Measurements from ENCODE around the gene TP53TG3B.
"Not testable (repeated sequence)": the region's sequence is repeated elsewhere in the genome, so short reads cannot be mapped to it uniquely, and the experiment has no call there.

Gene TP53TG3B, protein sequence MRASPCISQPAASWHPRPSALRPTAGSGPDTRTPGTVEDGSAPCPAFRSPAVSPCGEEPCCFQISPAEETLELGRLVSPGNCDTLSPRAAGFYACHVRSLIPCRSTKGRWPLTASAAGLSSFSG

GRCh38 chr16:33360541-33360940, at the start of gene TP53TG3B:
Gene TP53TG3B, plus strand, starts transcription at chr16:33360841. Its CDS starts 68 bp downstream, at chr16:33360909.
- DNase-seq = not testable (repeated sequence)

DNA sequence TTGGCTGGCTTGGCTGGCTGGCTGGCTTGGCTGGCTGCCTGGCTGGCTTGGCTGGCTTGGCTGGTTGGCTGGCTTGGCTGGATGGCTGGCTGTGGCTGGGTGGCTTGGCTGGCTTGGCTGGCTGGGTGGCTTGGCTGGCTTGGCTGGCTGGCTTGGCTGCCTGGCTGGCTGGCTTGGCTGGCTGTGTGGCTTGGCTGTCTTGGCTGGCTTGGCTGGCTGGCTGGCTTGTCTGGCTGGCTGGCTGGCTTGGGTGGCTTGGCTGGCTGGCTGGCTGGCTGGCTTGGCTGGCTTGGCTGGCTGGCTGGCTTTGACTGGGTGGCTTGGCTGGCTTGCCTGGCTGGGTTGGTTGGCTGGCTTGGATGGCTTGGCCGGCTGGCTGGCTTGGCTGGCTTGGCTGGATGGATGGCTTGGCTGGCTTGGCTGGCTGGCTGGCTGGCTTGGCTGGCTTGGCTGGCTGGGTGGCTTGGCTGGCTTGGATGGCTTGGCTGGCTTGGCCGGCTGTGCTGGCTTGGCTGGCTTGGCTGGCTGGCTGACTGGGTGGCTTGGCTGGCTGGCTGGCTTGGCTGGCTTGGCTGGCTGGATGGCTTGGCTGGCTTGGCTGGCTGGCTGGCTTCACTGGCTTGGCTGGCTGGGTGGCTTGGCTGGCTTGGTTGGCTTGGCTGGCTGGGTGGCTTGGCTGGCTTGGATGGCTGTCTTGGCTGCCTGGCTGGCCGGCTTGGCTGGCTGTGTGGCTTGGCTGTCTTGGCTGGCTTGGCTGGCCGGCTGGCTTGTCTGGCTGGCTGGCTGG, 24.2 kb upstream of the TP53TG3B start:
- not testable (repeated sequence) for DNase-seq

GRCh38 chr16:33337627-33338542, 22.8 kb upstream of the TP53TG3B start:
- DNase-seq = not testable (repeated sequence)

DNA sequence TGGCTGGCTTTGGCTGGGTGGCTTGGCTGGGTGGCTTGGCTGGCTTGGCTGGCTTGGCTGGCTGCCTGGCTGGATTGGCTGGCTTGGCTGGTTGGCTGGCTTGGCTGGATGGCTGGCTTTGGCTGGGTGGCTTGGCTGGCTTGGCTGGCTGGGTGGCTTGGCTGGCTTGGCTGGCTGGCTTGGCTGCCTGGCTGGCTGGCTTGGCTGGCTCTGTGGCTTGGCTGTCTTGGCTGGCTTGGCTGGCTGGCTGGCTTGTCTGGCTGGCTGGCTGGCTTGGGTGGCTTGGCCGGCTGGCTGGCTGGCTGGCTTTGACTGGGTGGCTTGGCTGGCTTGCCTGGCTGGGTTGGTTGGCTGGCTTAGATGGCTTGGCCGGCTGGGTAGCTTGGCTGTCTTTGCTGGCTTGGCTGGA, 22.1 kb upstream of the TP53TG3B start:
- not testable (repeated sequence) for DNase-seq

GRCh38 chr16:33339093-33340061, 21.3 kb upstream of the TP53TG3B start:
- DNase-seq = not testable (repeated sequence)
